HG02973 (cell line): ENCODE data around the gene RASSF6.
"Not testable (repeated sequence)": the region's sequence is repeated elsewhere in the genome, so short reads cannot be mapped to it uniquely, and the experiment has no call there.

ENCODE experiments used
- ATAC-seq: cut with Tn5 transposase; IDR thresholded peaks from one replicate; pipeline ENCODE4 v1.9.1; 2021; ENCODE audit warnings: moderate library complexity; ENCODE audit not compliant: unreplicated experiment

Gene RASSF6, protein sequence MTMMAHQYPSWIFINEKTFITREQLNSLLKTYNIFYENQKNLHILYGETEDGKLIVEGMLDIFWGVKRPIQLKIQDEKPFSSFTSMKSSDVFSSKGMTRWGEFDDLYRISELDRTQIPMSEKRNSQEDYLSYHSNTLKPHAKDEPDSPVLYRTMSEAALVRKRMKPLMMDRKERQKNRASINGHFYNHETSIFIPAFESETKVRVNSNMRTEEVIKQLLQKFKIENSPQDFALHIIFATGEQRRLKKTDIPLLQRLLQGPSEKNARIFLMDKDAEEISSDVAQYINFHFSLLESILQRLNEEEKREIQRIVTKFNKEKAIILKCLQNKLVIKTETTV

DNA sequence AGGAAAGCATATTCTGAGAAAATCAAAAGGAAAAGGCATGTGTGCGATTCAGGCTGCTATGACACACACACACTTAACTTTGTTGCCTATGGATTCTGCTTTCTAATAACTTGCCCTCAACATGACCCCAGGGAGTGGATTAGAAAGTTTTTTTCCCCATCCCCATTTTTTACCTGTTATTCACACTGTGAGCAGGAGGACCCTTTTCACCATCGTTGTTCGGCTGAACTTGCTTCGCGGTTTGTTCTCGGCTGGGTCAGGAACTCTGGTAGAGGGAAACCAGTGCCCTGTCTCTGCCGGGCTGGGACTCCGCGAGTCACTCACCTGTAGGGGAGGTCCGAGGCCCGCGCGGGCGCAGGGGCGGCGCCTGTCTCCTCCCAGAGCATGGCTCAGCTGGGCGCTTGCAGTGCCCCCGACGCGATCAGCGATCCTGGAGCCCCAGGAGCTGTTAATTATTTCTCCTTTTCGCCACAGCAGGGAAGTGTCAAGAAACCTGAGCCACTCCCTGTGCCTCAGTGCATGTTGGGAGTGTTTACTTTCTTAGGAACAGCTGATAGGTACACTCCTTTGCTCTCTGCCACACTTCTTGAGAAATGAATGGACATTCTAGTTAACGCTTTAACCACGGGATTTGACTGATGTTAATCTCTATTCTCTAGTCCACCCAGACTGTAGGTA lies at the start of gene RASSF6:
TSS of gene RASSF6 (minus strand) at position 322 of the 678 bp plus-strand sequence. CDS start 8,641 bp downstream, outside the sequence.
- peak; percentile 83 for ATAC-seq

DNA sequence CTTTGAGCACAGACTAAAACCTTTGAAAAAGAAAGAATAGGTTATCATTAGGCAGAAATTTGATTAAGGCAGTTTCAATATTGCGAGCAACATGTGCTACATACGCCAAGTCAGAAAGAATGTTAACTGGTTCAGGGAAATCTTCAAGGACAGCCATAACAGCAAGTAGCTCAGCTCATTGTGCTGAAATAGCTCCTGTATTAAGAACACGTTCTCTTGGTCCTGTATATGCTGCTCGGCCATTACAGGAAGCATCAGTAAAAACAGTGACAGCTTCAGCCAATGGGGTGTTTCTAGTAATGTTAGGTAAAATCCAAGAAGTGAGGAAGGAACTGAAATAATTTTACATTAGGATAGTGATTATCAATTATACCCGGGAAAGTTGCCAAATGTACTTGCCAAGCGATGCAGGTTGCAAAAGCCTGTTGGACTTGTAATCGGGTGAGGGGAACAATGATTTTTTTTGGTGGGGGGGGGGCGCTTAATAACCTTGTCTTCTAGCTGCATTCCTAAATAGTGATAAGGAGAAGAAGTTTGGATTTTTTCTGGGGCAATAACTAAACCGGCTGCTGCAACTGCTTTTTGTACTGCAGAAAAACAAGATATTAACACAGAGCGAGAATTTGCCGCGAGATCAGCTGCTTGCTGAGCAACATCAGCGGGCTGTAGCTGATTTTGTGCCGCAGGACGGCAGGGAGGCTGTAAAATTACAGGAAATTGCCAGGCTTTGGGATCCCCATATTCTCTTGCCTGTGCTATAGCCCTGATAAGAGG lies 49.4 kb upstream of the RASSF6 start:
- no peak for ATAC-seq

DNA sequence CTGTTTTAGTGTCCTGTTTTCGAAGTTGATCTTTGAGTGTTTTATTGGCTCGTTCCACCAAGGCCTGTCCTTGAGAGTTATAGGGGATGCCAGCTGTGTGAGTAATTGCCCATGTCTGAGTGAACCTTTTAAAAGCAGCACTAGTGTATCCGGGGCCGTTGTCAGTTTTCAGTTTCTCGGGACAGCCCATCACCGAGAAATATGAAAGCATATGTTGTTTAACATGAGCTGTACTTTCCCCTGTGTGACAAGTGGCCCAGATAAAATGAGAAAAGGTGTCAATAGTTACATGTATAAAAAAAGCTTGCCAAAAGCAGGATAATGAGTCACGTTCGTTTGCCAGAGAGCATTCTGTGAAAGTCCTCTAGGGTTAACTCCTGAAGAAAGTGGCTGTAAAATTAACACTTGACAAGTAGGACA lies 48.6 kb upstream of the RASSF6 start:
- no peak for ATAC-seq

DNA sequence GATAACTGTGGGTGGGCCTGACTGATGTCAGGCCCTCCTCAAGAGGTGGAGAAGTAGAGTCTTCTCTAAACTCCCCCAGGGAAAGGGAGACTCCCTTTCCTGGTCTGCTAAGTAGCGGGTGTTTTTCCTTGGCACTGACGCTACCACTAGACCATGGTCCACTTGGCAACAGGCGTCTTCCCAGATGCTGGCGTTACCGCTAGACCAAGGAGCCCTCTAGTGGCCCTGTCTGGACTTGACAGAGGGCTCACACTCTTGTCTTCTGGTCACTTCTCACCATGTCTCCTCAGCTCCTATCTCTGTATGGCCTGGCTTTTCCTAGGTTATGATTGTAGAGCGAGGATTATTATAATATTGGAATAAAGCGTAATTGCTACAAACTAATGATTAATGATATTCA lies 45.7 kb upstream of the RASSF6 start:
- not testable (repeated sequence) for ATAC-seq

DNA sequence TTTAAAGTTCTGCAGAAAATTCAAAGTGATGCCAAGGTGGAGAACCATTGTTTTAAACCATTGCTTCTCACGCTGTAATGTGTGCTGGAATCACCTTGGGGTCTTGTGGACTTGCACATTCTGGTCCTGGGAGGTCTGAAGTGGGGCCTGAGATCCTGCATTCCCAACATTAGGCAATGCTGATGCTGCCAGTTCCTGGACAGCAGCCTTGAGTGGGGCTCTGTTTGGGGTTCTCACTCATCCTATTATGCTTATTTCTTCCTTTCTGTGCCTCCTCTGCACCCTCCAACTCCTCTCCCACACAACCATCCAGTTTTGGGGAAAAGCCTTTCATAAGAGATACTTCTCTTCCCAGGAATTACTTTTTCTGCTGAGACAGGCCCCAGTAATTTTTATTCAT lies 44.2 kb upstream of the RASSF6 start:
- no peak for ATAC-seq

DNA sequence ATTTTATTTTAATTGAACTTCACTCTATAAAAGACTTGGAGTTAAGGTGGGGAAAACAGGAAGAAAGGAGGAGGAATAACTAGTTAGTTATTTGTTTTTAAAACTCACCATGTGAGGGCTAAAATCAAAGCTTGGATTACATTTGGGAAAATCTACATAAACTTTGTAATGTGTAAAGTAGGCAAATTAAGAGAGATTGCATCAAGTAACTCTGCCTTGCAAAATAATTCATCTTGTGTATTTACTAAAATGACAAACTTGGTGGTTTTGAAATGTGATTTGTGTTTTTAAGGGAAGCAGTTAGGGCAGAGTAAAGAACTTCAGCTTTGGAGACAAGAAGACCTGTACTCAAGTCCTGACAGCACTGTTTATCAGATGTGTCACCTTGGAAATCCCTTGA lies 43.3 kb upstream of the RASSF6 start:
- no peak for ATAC-seq

DNA sequence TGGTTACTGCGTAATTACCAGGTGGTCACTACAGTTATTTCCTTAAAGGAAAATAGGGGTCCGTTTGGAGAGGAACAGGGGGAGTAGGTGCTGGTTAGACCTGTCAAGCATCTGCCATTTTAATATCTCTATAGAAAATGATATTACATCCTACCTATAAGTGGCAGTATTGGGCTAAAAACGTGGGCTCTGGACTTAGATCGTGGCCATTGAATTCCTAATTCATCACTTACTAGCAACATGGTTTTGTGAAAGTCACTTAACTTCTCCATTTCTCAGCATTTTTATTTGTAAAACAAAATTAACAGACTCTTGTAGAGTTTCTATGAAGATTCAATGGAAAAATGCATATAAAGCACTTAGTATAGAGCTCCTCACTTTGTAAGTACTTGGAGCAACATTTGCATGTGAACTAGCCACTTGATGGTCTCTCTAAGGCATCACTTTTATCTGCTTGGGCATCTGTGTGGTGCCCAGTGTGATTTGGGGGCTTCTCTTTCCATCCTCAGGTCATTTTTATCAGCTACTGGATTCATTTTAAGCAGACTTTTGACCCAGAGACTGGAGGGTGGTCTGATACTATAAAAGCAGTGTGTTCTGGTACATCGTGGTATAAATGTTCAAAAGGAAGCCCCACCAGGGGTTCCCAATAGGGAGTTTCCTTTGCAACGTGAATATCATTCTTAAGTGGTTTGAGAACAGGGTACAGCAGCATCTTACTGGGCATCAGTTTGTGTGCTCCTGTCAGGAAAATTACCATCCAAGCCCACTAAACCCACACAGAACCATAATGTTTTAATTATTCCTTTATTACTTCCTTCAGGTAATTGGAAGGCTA lies 42.7 kb upstream of the RASSF6 start:
- ATAC-seq = peak; percentile 85

DNA sequence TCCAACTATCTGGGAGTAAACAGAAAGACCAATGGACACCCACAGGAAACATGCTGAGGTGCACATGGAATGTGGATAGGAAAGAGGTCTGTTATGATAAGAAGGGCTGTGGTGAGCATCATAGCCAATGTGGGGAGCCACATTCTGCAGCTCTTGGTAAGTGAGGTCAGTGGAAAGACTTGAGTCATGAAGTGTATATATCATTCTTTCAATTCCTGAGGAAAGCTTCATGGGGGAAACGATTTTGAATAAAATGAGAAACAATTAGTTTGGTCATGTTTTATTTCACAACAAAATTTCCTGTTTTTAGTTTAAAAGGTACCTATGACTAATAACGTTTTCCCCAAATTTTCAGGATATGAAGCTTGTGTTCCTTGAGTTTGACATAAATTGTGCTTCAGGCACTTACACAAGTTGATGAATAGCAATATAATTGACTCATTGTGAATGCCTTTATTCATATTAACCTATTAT lies 41.4 kb upstream of the RASSF6 start:
- ATAC-seq = no peak

DNA sequence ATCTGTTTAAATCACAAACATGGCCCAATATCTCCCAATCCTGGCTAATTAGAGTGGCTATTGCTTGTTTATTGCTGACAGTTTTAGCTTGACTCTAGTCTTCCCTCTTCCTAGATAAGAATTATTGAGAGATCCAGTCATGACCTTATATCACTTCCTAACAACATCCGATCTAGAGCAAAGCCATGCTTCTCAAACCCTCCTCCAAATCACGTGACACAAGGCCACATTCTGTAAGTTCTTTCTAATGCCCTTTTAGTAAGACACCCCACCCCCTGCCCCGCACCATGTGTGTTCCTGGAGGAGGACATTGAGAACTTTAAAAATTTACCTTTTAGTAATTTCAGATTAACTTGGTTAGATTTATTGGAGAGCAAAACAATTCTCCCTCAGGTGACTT lies 40.6 kb upstream of the RASSF6 start:
- ATAC-seq = no peak

DNA sequence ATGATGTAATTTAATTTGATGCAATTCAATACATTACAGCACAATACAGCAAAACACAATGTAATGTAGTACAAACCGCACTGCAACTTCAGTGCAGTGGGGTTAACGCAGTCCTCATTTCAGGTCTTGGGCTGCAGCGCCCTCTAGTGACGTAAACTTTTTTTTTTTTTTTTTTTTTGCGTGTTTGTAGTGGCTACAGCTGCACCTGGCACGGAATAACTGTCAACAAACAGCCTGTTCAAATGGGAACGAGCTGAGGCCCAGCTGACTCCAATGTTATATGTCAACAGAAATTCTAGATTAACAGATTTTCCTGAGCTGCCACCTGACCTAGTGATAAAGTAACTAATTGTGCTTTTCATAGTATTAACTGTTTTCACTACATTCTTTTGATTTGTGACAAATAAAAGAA lies 33.5 kb upstream of the RASSF6 start:
- ATAC-seq = no peak

DNA sequence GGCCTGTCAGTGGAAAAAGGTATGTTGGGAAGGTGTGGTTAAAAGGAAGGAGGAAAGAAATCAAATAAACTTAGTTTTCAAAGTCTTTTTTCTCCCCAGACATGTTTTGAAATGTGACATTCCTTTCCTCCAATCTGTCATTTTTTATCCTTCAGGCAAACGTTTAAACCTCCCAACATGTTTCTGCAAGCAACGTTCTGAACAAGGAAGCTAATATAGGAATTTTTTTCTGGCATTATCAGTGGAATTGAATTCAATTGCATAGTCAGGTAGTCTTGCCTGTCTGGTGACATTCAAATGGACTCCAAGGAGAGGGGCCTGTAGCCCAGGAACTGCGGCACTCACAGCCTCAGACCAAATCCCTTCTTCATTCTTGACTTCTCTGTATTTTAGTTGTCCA lies 30.0 kb upstream of the RASSF6 start:
- ATAC-seq = no peak

DNA sequence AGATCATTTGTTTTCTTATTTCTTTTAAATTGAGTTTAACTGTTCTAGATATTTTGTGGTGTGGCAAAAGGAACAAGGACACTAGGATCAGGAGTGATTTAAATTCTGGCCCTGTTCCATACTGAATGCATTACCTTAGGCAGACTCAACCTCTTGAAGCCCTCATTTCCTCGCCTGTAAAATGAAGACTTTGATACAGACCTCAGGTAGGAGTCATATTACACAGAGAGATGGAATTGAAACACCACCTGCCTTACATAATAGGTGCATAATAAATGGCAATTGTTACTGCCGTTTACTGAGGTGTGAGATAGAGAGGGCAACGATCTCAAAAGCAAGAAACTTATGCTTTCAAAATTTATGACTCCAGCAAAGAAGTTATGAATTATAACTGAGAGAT lies 28.2 kb upstream of the RASSF6 start:
- no peak for ATAC-seq

DNA sequence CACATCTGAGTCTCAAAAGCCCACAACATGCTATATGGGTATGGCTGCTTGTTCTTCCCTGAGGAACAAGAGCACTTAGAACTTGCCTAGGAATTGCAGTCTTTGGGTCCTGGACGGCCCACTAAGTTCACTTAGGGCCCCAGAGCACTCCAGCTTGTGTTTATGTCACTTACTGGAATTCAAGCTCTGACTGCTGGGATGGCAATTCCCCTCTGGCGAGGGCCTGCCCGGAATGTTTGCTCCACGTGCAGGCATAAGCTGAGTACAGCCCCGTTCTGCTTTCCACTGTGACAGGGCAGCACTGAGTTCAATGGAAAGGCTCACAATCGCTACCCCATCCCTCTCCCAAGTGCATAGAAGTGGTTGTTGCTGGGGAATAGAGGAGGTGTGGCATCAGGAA lies 25.9 kb upstream of the RASSF6 start:
- ATAC-seq = no peak

DNA sequence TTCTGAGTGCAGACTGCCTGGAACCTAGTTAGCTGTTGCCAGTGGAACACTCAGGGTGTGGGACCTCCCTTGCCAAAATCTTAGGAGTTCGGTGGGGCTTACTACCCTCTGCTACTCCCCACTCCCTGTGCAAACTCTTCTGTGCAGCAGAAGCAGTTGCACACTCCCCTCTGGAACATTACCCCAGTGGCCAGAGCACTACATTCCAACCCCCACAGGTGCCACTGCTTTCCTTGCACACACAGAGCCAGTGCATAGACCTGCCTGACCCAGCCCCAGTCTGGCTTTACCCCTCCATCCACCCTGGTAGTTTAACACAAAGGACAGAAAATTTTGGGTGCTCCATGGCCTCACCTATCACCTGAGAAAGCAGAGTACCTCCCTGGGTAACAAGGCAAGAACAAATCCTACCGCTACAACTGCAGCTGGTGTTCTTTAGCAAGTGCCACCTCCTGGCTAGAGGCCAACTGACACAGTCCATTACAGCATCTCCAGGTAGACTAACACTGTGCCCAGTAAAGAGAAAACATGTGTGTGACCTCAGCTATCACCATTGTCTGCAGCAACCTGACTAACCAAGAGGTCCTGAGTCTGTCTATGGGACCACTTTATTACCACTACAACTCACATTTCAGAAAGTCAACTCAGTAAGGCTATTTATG lies 11.5 kb upstream of the RASSF6 start:
- ATAC-seq = no peak

DNA sequence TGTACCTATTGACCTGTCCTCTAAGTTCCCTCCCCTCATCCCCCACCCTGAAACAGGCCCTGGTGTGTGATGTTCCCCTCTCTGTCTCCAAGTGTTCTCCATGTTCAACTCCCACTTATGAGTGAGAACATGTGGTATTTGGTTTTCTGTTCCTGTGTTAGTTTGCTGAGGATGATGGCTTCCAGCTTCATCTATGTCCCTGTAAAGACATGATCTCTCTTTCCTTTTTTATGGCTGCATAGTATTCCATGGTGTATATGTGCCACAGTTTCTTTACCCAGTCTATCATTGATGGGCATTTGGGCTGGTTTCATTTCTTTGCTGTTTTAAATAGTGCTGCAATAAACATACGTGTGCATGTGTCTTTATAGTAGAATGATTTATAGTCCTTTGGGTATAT lies 8.6 kb upstream of the RASSF6 start:
- ATAC-seq = not testable (repeated sequence)

DNA sequence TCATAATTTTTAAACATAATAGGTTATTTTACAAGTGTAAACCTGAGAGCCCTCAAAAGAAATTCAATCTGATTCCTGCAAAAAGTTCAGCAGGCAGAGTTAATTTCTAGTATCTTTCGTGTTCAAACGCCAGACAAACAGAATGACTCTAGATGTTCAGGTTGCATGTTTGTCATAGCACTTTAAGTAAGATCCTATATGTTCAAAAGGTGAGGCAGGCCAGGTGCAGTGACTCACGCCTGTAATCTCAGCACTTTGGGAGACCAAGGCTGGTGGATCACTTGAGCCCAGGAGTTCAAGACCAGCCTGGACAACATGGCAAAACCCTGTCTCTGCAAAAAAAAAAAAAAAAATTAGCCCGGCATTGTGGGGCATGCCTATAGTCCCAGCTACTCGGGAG lies 1.1 kb upstream of the RASSF6 start:
- no peak for ATAC-seq

DNA sequence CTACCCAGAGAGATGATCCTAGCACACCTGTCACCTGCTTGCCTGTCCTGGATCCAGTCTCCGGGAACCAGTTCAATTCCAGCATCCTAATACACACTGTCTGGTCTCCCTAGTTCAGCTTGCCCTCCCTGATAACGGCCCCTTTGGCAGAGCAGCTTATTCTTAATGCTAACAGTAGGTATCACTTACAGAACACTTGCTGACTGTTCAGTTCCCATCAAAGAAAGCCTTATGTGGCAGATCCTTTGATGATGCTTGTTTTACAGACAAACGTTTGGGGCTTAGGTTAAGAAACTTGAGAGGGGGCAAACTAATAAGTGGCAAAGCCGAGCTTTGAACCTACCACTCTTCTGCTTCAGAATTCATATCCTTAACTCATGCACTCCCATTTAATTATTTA lies 890 bp downstream of the RASSF6 start:
- ATAC-seq = no peak

DNA sequence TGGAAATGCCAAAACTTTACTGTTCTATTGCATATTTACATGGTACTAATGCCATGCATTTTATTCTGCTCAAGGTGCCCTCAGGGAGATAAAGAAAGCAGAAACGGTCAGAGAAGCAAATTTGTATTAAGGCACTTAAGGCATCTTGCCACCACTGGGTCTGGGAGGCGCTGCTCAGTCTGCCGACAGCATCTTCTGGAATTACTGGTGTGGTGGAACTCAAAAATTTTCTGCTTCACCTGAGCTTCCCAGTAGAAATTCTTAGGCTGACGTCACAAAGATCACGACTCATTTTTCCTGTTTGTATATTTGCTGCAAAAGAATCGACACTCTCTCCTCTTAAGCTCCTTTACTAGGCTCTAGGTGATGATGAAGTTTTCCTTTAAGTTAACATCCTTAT lies 3.0 kb downstream of the RASSF6 start:
- no peak for ATAC-seq

DNA sequence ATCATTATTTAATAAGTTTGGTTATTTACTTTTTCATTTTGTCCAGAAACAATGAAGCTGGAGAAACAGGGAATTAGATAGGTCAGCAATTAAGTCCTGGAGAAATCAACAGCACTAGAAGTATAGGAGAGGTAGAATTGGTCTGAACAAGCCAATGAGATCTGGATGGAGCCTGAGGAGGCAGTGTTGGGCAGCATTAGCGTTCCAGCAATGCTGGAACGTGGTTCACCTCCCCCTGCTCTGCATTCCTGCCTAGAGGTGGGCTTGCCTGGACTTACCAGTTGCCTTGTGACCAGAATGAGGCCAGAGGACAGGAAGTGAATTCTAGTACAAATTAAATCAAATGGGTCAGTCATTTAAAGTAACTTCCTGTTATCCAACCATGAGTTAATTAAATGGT lies 4.6 kb downstream of the RASSF6 start:
- no peak for ATAC-seq

DNA sequence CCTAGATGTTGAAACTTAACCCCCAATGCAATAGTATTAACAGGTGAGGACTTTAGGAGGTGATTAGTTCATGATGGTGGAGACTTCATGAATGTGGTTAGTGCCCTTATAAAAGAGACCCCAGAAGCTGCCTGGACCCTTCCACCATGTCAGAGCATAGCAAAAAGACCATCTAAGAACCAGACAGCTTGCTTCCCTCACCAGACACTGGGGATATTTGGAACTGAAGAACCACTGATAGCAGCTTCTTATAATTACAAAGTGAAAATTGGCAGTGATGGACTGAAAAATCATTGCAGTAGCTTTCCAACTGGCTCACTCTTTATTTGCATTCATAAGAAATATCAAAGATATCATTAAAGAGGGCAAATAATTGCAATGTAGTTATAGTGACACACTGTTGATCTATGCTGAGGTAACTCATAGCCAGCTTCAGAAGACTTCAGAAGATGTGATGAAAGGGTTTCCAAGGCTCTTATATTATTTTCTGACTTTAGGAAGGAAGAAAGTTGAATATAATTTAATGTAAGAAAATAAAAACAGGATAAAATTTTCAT lies 5.8 kb downstream of the RASSF6 start:
- no peak for ATAC-seq
